Measurements from ENCODE around the gene PRKAG2. TPM values are rescaled to one million over a fixed set of nuclear protein-coding genes. Genes with fewer than 3 reads are reported as not detected.

The PRKAG2 gene
- total and polyA plus RNA-seq, 2 experiments from 2014 or later = 9.1 to 14.9 TPM

- no peak overlapping the region for H2AFZ ChIP-seq
- no peak for DNase-seq (ENCODE audit: low spot score)
- no peak overlapping the region for H3K27ac Mint-ChIP-seq
- ATAC-seq = no peak
- peaks cover 6% of the 10 kb centered on the region; the same call in 1 of the 2 replicates for H3K79me2 ChIP-seq (replicated peaks; ENCODE audit: insufficient read depth)
- H3K9me2 ChIP-seq (ENCODE audit: insufficient read depth) = 0 out of 2 replicates have a peak, but pooled peaks cover 4% of the 10 kb centered on the region
- peaks cover 6% of the 10 kb centered on the region for H3K36me3 Mint-ChIP-seq (ENCODE audit: low read depth)
- H4K20me1 ChIP-seq (replicated peaks; ENCODE audit: insufficient read depth) = peaks cover 12% of the 10 kb centered on the region; the same call in 1 of the 2 replicates
- peaks cover 25% of the 10 kb centered on the region for H3K4me1 ChIP-seq (ENCODE audit: insufficient read depth)
- H3K4me3 Mint-ChIP-seq = no peak overlapping the region
- H3K27ac ChIP-seq (ENCODE audit: low read depth) = no peak overlapping the region
- TF ChIP-seq JUNB (IDR thresholded peaks at IDR 0.05; ENCODE audit: unreplicated experiment) (no peak), CTCF (conservative IDR thresholded peaks at IDR 0.05; ENCODE audit: low read depth in 2 of 2) (no peak), EZH2phosphoT487 (IDR thresholded peaks at IDR 0.05; ENCODE audit: unreplicated experiment) (no peak), NANOG (IDR thresholded peaks at IDR 0.05; ENCODE audit: borderline replicate concordance) (no peak), EZH2 (IDR thresholded peaks at IDR 0.05; ENCODE audit: low read depth, unreplicated experiment) (no peak), POLR2AphosphoS5 (IDR thresholded peaks at IDR 0.05; ENCODE audit: low read depth) (no peak), ETS1 (IDR thresholded peaks at IDR 0.05) (no peak), REST (IDR thresholded peaks at IDR 0.05; ENCODE audit: unreplicated experiment) (no peak)
- peaks cover 11% of the 10 kb centered on the region for H3F3A ChIP-seq (replicated peaks; ENCODE audit: low read depth)
- peaks cover 32% of the 10 kb centered on the region for H3K27me3 Mint-ChIP-seq (ENCODE audit: insufficient read depth, low read depth, poor library complexity)
- H3K4me2 ChIP-seq = no peak overlapping the region; the same call in 1 of the 2 replicates
- no peak overlapping the region for H3K4me3 ChIP-seq
- H3K36me3 ChIP-seq (ENCODE audit: insufficient read depth) = no peaks in the 10 kb centered on the region; the same call in 1 of the 2 replicates
- peaks cover 11% of the 10 kb centered on the region for H3K9me3 Mint-ChIP-seq
- peaks cover 28% of the 10 kb centered on the region for H3K27me3 ChIP-seq (ENCODE audit: insufficient read depth)
- H3K4me1 Mint-ChIP-seq = peaks cover 28% of the 10 kb centered on the region
Observed at GRCh38 chr7:151633516-151633812, 243.5 kb downstream of the PRKAG2 start.
